Endothelial cell of umbilical vein (primary cell): ENCODE results near the gene MYO16. TPM values are rescaled to one million over a fixed set of nuclear protein-coding genes. Genes with fewer than 3 reads are reported as not detected.
"Not testable (repeated sequence)": the region's sequence is repeated elsewhere in the genome, so short reads cannot be mapped to it uniquely, and the experiment has no call there.

Experiments used
- BruUV-seq: library from RNA; stranded (reverse); fragments of 400-500 nt; replicated peaks from 2 replicates; lab custom pipeline; 2021; lab: Mats Ljungman, UMichigan
- CTCF ChIA-PET: fragments of 300-600, 350-600 bp; sonication (Branson Sonifier 250); formaldehyde crosslinking; loops from one replicate; lab custom pipeline; 2021; ENCODE audit warnings: antibody characterized with exemption, inconsistent platforms; lab: Charles Lee
- POLR2A ChIA-PET: fragments of 300-600, 350-600 bp; sonication (Branson Sonifier 250); formaldehyde crosslinking; loops from one replicate; lab custom pipeline; 2021; ENCODE audit warnings: antibody characterized with exemption, inconsistent platforms; lab: Charles Lee
- DNase-seq: peaks from one replicate; pipeline ENCODE4 v3.0.0-alpha.2; 2011; ENCODE audit warnings: low read depth, low spot score
- FAIRE-seq: peaks from 2 replicates; lab custom pipeline; 2011; peaks lifted over from hg19 to GRCh38; lab: Jason Lieb, UNC
- H2AFZ ChIP-seq: 2 replicates; pipeline ENCODE4 v1.6.0; 2012; ENCODE audit warnings: low read depth, low read length, control low read depth, inconsistent platforms
- H3K27ac ChIP-seq: 2 replicates; pipeline ENCODE4 v1.5.1; 2011; ENCODE audit warnings: low read depth, mild to moderate bottlenecking, control low read depth, low read length, moderate library complexity; ENCODE audit not compliant: insufficient read depth
- H3K27me3 ChIP-seq, 2 experiments: 2 replicates each; pipeline versions ENCODE4 v1.6.0 to v1.6.1; 2011; ENCODE audit warnings: low read length in 2 of 2, mixed read lengths in 1 of 2; ENCODE audit not compliant: control insufficient read depth in 2 of 2, insufficient read depth in 2 of 2
- H3K36me3 ChIP-seq, 2 experiments: 2 replicates in 1 of 2; 3 replicates in 1 of 2; pipeline ENCODE4 v1.5.1; 2011; ENCODE audit warnings: low read length in 2 of 2, mild to moderate bottlenecking in 1 of 2, moderate library complexity in 1 of 2; ENCODE audit not compliant: control insufficient read depth in 2 of 2, insufficient read depth in 2 of 2; ENCODE audit errors: extremely low read depth in 1 of 2
- H3K4me1 ChIP-seq: 3 replicates; pipeline ENCODE4 v1.5.1; 2011; ENCODE audit warnings: mild to moderate bottlenecking, low read length; ENCODE audit not compliant: control insufficient read depth, insufficient read depth; ENCODE audit errors: extremely low read depth
- H3K4me2 ChIP-seq: 2 replicates; pipeline ENCODE4 v1.6.1; 2011; ENCODE audit warnings: low read length, control low read depth, mixed read lengths; ENCODE audit not compliant: insufficient read depth
- H3K4me3 ChIP-seq, 3 experiments: fragments of 200-600 bp in 1 of 3; sonication (generic), shearing (Covaris generic) in 1 of 3; replicated peaks in 1 of 3; 2 replicates each; pipeline ENCODE4 v1.5.1; 2011 to 2016; ENCODE audit warnings: control low read depth in 3 of 3, low read length in 3 of 3, mild to moderate bottlenecking in 2 of 3, inconsistent platforms in 1 of 3, low read depth in 1 of 3, moderate library complexity in 1 of 3; ENCODE audit not compliant: insufficient read depth in 1 of 3
- H3K79me2 ChIP-seq: 2 replicates; pipeline ENCODE4 v1.6.0; 2012; ENCODE audit warnings: low read length, inconsistent platforms; ENCODE audit not compliant: control insufficient read depth, insufficient read depth
- H3K9ac ChIP-seq: replicated peaks from 2 replicates; pipeline ENCODE3; 2011; ENCODE audit warnings: low read length, control low read depth; ENCODE audit not compliant: insufficient read depth; ENCODE audit errors: extremely low read depth
- H3K9me1 ChIP-seq: replicated peaks from 3 replicates; pipeline ENCODE4 v1.6.0; 2011; ENCODE audit warnings: mild to moderate bottlenecking, low read length; ENCODE audit not compliant: control insufficient read depth, insufficient read depth; ENCODE audit errors: extremely low read depth
- H3K9me3 ChIP-seq: replicated peaks from 2 replicates; pipeline ENCODE4 v1.5.1; 2012; ENCODE audit warnings: low read length, inconsistent platforms; ENCODE audit not compliant: control insufficient read depth, insufficient read depth
- H4K20me1 ChIP-seq: replicated peaks from 2 replicates; pipeline ENCODE3; 2011; ENCODE audit warnings: mild to moderate bottlenecking, low read length; ENCODE audit not compliant: control insufficient read depth, insufficient read depth; ENCODE audit errors: extremely low read depth
- CTCF ChIP-seq, 2 donors: IDR thresholded peaks; 1 replicate in 1 of 2; 2 replicates in 1 of 2; pipeline ENCODE4 v1.5.1; 2011; ENCODE audit warnings: low read length in 2 of 2, mild to moderate bottlenecking in 2 of 2, moderate library complexity in 2 of 2, control low read depth in 1 of 2, inconsistent platforms in 1 of 2, low read depth in 1 of 2; ENCODE audit not compliant: insufficient read depth in 1 of 2; ENCODE audit errors: extremely low read depth in 1 of 2
- FOS ChIP-seq: IDR thresholded peaks from 2 replicates; pipeline ENCODE4 v1.6.1; 2011; ENCODE audit warnings: mild to moderate bottlenecking, low read length, moderate library complexity, borderline replicate concordance; ENCODE audit not compliant: insufficient read depth
- JUN ChIP-seq: IDR thresholded peaks from 2 replicates; pipeline ENCODE4 v1.6.1; 2011; ENCODE audit warnings: borderline replicate concordance, low read depth; ENCODE audit not compliant: insufficient read length, insufficient read depth
- POLR2A ChIP-seq: IDR thresholded peaks from 2 replicates; pipeline ENCODE4 v1.6.1; 2012; ENCODE audit warnings: low read depth, mild to moderate bottlenecking, control low read depth, low read length
- POLR2AphosphoS5 ChIP-seq: IDR thresholded peaks from 2 replicates; pipeline ENCODE4 v1.6.1; 2012; ENCODE audit warnings: low read depth, mild to moderate bottlenecking, control low read depth, low read length, moderate library complexity; ENCODE audit not compliant: insufficient read depth
- dilution Hi-C: fragments of 300-500 bp; cut with MboI; formaldehyde crosslinking; loops from one replicate; pipeline ENCODE4 v1.15.0; 2019; ENCODE audit warnings: low sequenced_read_pairs; ENCODE audit not compliant: extremely low pct_ligation_motif_present
- intact Hi-C: fragments of 100-400 bp; cut with micrococcal nuclease; formaldehyde crosslinking; loops from one replicate; pipeline ENCODE4 v1.10.0; 2022
- polyA plus RNA-seq, 4 experiments: library from polyadenylated mRNA; depleted of rRNA in 3 of 4; stranded (reverse) in 3 of 4; unstranded in 1 of 4; fragments of >200 nt; gene quantifications; 2 replicates each; pipeline versions ENCODE4 v1.2.1 to v1.2.3, GENCODE V29; 2011 to 2012; ENCODE audit warnings: missing spikeins in 1 of 4
- total RNA-seq: library from RNA; stranded (reverse); gene quantifications from 2 replicates; pipeline ENCODE4 v1.2.3, GENCODE V29; 2021

MYO16 gene
- total and polyA plus RNA-seq, 2 donors (not counting 3 experiments of a cell fraction or from before 2014, with no cell fraction given), result 0.03 to 0.04 TPM

GRCh38 chr13:108781312-108781711 lies 151.9 kb downstream of the MYO16 start:
- BruUV-seq, result no TSS peak
- Histone ChIP-seq H3K9ac (no peak overlapping the region), H4K20me1 (no peaks in the 10 kb centered on the region), H3K4me1 (no peaks in the 10 kb centered on the region), H3K4me2 (no peak overlapping the region), H3K9me3 (peaks cover 3% of the 10 kb centered on the region), H2AFZ (no peak overlapping the region), H3K27me3 (no peaks in the 10 kb centered on the region), H3K4me3 (no peak overlapping the region), H3K9me1 (no peaks in the 10 kb centered on the region), H3K79me2 (no peaks in the 10 kb centered on the region), H3K36me3 (no peaks in the 10 kb centered on the region), H3K27ac (no peak overlapping the region)
- FAIRE-seq (no peak), DNase-seq (no peak)
- TF ChIP-seq JUN (no peak), CTCF (IDR thresholded peaks at IDR 0.05; ENCODE audit: extremely low read depth in 1 of 2, insufficient read depth in 1 of 2, low read depth in 1 of 2, low read length in 2 of 2) (no peak), FOS (no peak), POLR2A (no peak), POLR2AphosphoS5 (no peak)
- ChIA-PET POLR2A (no interaction called here), CTCF (no interaction called here)
- dilution Hi-C loops (no loop called here), intact Hi-C loops (no loop called here)

DNA sequence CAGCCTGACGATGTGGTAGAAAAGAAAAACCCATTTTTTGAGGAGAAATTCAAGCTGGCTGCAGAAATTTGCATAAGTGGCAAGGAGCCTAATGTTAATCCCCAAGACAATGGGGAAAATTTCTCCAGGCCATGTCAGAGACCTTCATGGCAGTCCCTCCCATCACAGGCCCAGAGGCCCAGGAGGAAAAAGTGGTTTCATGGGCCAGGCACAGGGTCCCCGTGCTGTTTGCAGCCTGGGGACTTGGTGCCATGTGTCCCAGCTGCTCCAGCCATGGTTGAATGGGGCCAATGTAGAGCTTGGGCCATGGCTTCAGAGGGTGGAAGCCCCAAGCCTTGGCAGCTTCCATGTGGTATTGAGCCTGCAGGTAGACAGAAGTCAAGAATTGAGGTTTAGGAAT lies 153.1 kb downstream of the MYO16 start:
- POLR2A ChIA-PET, H4K20me1 ChIP-seq: not testable (repeated sequence)

More for the DNA sequence above, 153.1 kb downstream of the MYO16 start:
- H3K4me3 ChIP-seq, H3K79me2 ChIP-seq, H2AFZ ChIP-seq, H3K36me3 ChIP-seq, BruUV-seq, H3K27ac ChIP-seq, CTCF ChIA-PET, DNase-seq, H3K4me1 ChIP-seq, dilution Hi-C loops, H3K9me3 ChIP-seq, H3K9me1 ChIP-seq, H3K4me2 ChIP-seq, FAIRE-seq, H3K27me3 ChIP-seq, intact Hi-C loops, H3K9ac ChIP-seq: not testable (repeated sequence)
